Hindlimb muscle (tissue), 1 donor: Measurements from ENCODE around the gene SH3BP4. TPM values are rescaled to one million over a fixed set of nuclear protein-coding genes. Genes with fewer than 3 reads are reported as not detected.

ENCODE experiments used
- DNase-seq: peaks from one replicate; pipeline ENCODE4 v3.0.0-alpha.2; 2013
- polyA plus RNA-seq: library from polyadenylated mRNA; unstranded; fragments of 120-200 nt; gene quantifications from one replicate; pipeline ENCODE4 v1.2.1, GENCODE V29; 2013; ENCODE audit not compliant: insufficient read length

The SH3BP4 gene
- polyA plus RNA-seq, 1 donor: 19.4 TPM

DNA sequence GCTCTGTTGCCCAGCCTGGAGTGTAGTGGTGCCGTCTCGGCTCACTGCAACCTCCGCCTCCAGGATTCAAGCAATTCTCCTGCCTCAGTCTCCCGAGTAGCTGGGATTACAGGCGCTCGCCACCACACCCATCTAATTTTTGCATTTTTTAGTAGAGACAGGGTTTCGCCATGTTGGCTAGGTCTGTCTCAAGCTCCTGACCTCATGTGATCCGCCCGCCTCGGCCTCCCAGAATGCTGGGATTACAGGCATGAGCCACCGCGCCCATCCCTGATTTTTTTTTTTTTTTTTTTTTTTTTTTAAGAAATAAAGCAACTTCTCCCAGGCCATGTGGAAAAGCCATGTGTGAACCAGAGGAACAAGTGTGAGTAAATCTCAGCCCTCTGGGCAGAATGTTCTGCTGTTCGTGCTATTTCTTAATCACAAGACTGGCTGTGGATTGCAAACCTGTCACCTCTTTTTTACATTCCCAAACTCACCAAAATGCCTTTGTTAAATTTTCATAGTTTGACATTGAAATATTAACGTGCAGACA lies 6.4 kb upstream of the SH3BP4 start:
- no peak for DNase-seq

DNA sequence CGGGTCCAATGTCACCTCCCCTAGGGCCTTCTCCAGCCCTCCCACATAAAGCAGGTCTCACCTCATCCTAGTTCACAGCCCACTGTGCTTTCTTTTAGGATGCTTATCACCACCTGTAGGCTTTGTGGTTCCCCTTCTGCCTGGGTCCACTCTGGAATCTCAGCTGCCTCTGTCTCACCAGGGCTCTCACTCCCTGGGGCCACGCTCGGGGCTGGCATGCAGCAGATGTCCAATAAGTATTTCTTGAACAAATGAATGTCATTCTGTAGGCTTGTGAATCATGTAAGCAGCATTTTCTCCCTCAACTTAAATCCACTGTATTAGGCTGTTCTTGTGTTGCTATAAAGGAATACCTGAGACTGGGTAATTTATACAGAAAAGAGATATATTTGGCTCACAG lies 4.3 kb upstream of the SH3BP4 start:
- no peak for DNase-seq

DNA sequence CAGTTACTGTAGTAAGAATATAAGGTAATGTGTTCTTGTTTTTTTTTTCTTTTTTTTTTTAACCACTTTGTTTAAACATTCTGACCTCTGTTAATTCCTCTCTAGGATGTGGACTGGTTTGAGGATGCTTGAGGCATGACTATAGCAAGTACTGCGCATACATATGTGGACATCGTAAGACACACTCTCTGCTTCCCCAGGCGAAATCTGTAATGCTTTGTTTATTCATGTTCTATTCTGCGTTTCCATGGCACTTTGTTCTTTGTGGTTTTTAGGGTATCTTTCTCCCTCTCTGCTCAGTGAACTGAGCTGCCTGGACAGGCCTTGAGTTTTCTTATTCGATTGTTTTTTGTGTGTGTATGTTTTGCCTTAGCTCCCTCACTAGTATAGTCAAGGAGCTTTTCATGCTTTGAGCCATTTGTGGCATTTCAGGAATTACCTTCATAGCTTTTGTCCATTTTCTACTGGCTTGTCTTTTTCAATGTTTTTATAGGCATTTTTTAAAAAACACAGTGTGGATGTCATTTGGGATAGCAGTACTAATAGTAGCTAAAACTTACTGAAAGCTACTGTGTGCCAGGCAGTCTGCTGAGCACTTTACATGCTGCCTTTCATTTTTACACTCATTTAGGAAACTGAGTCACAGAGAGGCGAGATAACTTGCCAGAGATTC lies 1.9 kb upstream of the SH3BP4 start:
- no peak for DNase-seq

DNA sequence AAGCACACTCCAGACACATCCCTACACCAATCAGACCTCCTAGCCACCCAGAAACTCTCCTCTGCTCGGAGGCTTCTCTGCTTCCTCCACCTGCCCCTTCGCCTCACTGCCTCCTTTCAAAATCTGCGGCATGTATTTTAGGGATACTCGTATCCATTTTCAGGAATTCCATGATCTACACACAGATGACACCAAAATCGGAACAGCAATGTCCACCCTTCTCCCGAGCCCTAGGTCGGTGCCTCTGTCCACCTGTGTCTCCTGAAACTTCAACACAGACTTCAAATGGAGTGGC lies 1.4 kb upstream of the SH3BP4 start:
- DNase-seq: no peak

GRCh38 chr2:234950730-234951663 lies 820 bp upstream of the SH3BP4 start:
- no peak for DNase-seq

DNA sequence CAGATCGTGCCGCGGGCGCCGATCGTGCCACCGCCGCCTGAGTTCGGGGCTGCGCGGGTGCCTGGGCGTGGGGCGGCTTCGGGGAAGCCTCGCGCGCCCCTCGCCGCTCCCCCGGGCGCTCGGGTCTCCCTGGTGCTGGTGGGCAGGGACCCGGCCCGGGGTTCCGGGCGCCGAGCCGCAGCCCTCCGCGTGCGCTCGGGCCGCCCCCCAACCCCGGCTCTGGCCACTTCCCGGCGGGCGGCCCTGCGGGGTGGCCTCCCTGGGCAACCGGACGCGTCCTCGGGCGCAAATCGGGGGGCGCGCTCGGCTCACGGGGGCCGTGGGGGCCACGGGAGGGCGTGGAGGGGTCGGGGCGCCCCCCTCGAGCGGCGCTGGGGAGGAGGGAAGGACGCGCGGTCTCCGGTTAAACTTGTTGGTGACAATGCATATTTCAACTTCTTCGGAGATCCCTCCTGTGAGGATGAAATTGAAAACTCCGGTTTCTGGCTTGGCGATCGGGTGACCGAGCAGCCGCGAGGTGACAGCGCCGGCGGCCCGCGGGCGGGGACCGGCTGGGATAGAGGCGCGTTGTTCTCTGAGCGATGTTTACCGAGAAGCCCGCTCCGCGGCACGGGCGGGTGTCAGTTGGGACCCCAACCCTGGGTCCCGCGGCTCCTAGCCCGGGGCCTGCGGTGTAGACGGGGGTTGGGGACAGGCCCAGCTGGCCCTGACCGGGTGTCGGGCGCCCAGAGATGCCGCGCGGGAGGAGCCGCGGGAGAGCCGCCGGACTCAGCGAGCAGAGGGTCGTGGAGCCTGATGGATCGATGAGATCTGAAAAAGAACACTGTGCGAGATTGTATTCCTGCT lies 676 bp downstream of the SH3BP4 start:
- DNase-seq: no peak

GRCh38 chr2:234953116-234954031 lies 1.6 kb downstream of the SH3BP4 start:
- no peak for DNase-seq

DNA sequence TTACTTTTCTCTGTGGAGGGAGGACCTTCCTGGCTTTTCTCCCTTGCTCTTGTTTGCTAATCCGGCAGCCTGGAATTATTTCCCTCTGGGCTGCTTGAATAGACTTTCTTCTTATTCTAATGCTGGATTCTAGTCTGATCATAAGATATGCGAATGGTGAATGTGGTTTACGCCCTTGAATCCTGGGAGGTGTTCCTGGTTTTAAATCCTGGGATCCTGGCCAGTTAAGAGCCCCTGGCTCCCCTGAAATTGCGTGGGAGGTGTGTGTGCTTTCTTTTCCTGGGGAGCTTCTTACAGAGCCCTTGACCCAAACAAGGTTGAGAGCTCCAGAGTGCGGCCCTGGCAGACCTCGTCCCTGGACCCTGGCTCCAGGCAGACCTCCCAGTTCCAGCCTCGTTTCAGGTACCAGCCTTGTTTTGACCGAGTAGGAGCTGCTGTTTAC lies 2.8 kb downstream of the SH3BP4 start:
- DNase-seq: no peak

DNA sequence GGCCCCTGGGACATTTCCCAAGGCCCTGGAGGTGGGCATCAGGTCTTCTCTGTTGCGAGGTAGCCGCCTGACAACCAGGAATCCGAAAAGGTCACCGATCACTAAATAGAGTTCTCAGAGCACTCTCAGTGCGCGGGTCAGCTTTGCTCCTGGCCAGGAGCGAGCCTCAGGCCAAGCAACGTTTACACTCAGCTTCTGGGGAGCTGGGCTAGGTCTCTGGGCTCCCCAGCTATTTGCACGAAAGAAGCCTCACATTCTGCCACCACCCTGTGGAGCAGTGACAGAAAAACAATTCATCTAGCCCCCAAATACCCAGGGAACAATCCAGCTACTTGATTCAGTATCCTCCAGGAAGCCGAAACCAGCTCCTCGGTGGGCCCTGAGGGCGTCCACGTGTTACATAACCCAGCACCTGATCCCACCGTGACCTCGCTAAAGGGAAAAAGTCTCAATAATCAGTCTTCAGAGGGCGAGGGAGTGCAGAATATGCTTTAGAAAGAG lies 3.3 kb downstream of the SH3BP4 start:
- DNase-seq: no peak

DNA sequence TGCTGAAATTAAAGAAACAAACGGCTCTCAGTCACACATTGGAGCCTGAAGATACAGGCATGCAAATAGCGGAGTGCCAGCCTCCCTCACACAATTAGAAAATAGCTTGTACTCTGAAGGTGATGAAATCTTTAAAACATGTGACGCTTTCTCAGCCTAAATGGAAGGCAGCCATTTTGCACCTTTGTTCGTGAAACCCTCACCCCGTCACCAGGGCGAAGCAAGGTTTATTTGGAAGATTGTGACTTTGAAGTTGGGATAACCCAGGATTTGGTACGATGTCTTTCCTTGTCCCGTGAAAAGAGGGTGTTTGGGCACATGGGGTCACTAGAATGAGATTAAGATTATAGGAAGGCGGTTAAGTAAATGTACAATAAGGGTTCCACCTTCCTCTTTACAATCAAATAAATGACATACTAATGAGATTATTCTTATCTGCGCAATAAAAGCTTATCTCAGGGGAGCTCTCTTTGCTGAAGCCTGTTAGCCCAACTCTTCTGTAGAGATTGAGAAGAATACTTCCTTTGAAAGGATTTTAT lies 4.2 kb downstream of the SH3BP4 start:
- DNase-seq: no peak

DNA sequence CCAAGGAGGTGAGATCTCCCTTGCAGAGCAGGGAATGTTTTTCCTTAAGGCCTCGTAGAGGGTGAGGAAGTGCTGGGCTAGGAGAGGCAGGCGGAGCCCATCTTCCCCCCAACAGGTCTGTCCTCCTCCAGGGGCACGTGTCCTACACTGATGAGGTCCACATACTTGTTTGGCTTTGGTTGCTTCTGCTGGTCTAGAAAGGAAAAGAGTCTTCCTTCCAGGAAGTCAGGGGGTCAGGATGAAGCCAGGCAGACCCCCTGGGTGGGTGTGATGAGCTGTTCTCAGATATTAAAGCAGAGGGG lies 6.0 kb downstream of the SH3BP4 start:
- no peak for DNase-seq

DNA sequence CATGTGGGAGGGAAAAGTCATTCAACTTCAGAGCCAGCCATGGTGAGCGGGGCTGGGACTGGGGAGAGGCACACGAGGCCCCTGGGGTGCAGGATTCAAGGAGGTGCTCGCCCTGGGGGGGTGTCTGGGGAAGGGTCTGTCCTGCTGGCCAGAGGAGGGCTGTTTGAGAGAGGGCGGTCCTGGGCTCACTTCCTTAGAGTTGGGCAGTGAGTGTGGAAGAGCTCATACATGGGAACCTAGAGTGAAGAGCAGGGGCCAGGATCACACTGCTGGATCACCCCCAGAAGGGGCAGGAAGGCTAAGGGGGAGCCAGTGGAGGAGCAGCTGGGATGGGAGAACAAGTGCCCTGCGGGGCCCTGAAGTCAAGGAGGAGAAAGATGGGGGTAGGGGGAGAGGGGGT lies 6.5 kb downstream of the SH3BP4 start:
- DNase-seq: no peak

DNA sequence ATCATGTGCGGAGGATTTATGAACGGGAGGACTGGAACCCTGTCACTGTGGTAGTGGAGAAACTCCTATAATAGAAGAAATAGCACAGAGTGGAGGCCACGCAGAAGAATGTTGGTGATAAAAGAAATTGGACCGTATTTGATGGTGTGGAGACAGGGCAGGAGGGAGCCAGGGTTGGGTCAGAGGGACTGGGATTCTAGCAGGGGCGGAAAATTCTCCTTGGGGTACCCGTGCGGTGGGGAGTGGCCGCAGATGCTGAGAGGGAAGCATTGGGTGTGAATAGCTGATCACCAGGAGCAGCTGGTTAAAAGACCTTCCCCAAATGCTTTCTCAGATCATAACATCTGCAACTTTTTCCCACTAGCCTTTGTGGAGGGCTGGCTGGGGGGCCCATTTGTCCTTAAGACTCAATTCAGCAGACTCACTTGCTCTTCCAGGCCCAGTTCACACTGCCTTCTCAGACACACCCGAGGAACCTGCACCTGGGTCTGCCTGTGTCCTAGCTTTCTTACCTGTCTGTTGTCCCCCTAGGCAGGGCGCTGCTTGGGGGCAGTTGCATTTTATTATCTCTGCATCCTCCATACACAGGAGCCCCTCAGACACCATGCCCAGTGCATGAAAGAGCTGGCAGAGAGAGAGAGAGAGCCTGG lies 7.1 kb downstream of the SH3BP4 start:
- no peak for DNase-seq

GRCh38 chr2:234960175-234961088 lies 8.6 kb downstream of the SH3BP4 start:
- DNase-seq: peak; percentile 58

- DNase-seq: no peak
Measured at GRCh38 chr2:234961784-234962183, 10.0 kb downstream of the SH3BP4 start.

- DNase-seq: no peak
Measured at GRCh38 chr2:234963773-234964615, 12.2 kb downstream of the SH3BP4 start.

- no peak for DNase-seq
Measured at GRCh38 chr2:234964631-234965461, 13.0 kb downstream of the SH3BP4 start.

DNA sequence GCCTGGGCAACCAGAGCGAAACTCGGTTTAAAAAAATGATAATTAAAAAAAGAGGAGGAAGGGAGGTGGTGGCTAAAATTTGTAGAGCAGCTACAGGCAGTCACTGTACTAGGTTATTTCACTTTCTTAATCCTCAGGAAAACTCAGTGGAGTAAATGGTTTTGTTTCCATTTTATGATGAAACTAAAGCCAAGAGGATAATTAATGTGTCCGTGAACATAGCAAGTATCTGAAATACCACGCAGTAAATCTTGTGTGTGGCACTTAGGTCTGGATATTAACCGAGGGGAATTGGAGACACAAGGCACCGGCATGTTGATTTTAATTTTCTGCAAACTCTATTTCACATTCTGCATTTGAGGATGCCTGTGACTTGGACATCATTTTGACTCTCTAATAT lies 14.5 kb downstream of the SH3BP4 start:
- no peak for DNase-seq
